ENCODE data around the gene OXA1L.

DNA sequence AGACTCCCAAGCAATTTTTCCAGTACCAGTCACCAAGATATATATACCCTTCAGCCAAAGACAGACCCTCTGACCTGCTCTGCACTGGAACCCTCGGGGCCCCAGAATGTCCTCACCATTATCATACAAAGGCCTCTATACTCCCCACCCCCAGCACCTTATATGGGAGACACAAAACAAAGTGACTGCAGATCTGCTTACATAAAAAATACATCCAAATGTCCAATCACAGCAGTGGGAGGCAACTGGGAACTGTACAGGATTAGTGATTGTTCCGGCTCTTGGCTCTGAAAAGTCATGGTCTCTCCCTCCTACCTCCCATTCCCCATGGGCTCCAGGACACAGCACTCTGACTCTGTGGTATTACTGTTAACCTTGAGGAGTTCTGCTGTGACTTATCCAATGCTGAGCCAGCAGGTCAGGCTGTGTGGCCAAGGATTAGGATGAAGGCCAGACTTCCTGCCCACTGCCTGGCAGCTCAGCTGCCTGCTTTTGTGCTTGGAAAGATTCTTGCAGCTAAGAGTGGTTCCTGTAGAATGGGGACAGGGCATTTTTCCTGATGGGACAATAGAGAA, 13.7 kb downstream of the OXA1L start:
- TF ChIP-seq, protein P1, sequence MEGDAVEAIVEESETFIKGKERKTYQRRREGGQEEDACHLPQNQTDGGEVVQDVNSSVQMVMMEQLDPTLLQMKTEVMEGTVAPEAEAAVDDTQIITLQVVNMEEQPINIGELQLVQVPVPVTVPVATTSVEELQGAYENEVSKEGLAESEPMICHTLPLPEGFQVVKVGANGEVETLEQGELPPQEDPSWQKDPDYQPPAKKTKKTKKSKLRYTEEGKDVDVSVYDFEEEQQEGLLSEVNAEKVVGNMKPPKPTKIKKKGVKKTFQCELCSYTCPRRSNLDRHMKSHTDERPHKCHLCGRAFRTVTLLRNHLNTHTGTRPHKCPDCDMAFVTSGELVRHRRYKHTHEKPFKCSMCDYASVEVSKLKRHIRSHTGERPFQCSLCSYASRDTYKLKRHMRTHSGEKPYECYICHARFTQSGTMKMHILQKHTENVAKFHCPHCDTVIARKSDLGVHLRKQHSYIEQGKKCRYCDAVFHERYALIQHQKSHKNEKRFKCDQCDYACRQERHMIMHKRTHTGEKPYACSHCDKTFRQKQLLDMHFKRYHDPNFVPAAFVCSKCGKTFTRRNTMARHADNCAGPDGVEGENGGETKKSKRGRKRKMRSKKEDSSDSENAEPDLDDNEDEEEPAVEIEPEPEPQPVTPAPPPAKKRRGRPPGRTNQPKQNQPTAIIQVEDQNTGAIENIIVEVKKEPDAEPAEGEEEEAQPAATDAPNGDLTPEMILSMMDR (IDR thresholded peaks at IDR 0.05; ENCODE audit: low read depth, low read length, missing input control): no peak
- TF ChIP-seq SP1 (IDR thresholded peaks at IDR 0.05): no peak
- TF ChIP-seq YY1 (IDR thresholded peaks at IDR 0.05): no peak
- no peak for TF ChIP-seq ZBTB33 (IDR thresholded peaks at IDR 0.05)
- no peak for TF ChIP-seq GABPA (IDR thresholded peaks at IDR 0.05 in 1 of 2, conservative IDR thresholded peaks at IDR 0.05 in 1 of 2)
- TF ChIP-seq FOXA1 (IDR thresholded peaks at IDR 0.05): no peak
- TF ChIP-seq MAX (IDR thresholded peaks at IDR 0.05): no peak
